Spleen (tissue), 11 donors: ENCODE data around the gene EPHB2. TPM values are rescaled to one million over a fixed set of nuclear protein-coding genes. Genes with fewer than 3 reads are reported as not detected.

Experiments
- DNase-seq: peaks from one replicate; pipeline ENCODE4 v3.0.0-alpha.2; 2020
- H3K27ac ChIP-seq, 8 donors: fragments of 200-600 bp; sonication (generic) in 7 of 8; 1 replicate in 4 of 8; 2 replicates in 4 of 8; pipeline versions ENCODE4 v1.5.0 to v1.8.0; 2016 to 2021; ENCODE audit warnings: inconsistent platforms in 4 of 8, mild to moderate bottlenecking in 4 of 8, moderate library complexity in 1 of 8
- H3K27me3 ChIP-seq, 7 donors: fragments of 200-600 bp; sonication (generic) in 6 of 7; replicated peaks in 1 of 7; 1 replicate in 4 of 7; 2 replicates in 3 of 7; pipeline versions ENCODE4 v1.5.0 to v1.8.0; 2016 to 2021; ENCODE audit warnings: inconsistent platforms in 3 of 7, mild to moderate bottlenecking in 1 of 7
- H3K36me3 ChIP-seq, 6 donors: fragments of 200-600 bp; sonication (generic) in 5 of 6; 1 replicate in 4 of 6; 2 replicates in 2 of 6; pipeline versions ENCODE4 v1.5.0 to v1.8.0; 2016 to 2021; ENCODE audit warnings: inconsistent platforms in 2 of 6
- H3K4me1 ChIP-seq, 6 donors: fragments of 200-600 bp; sonication (generic) in 5 of 6; 1 replicate in 3 of 6; 2 replicates in 3 of 6; pipeline versions ENCODE4 v1.5.0 to v1.8.0; 2016 to 2021; ENCODE audit warnings: inconsistent platforms in 3 of 6
- H3K4me3 ChIP-seq, 8 donors: fragments of 200-600 bp; sonication (generic) in 7 of 8; 1 replicate in 4 of 8; 2 replicates in 4 of 8; pipeline versions ENCODE4 v1.5.0 to v1.8.0; 2016 to 2021; ENCODE audit warnings: inconsistent platforms in 4 of 8, mild to moderate bottlenecking in 4 of 8, moderate library complexity in 2 of 8
- H3K9me3 ChIP-seq, 8 donors: fragments of 200-600 bp; sonication (generic) in 7 of 8; 1 replicate in 4 of 8; 2 replicates in 4 of 8; pipeline versions ENCODE4 v1.5.0 to v1.8.0; 2016 to 2021; ENCODE audit warnings: inconsistent platforms in 4 of 8
- CTCF ChIP-seq, 11 experiments: fragments of 200-600 bp in 7 of 11; fragments of 450-650 bp in 4 of 11; sonication (generic) in 4 of 11; IDR thresholded peaks in 8 of 11; conservative IDR thresholded peaks in 3 of 11; 1 replicate in 7 of 11; 2 replicates in 4 of 11; pipeline versions ENCODE4 v1.4.0 to v1.8.0; 2016 to 2021; ENCODE audit warnings: antibody characterized with exemption in 11 of 11, inconsistent platforms in 4 of 11, mild to moderate bottlenecking in 1 of 11
- POLR2A ChIP-seq, 3 donors: fragments of 450-650 bp; IDR thresholded peaks; one replicate each; pipeline ENCODE4 v1.5.1; 2017; ENCODE audit warnings: antibody characterized with exemption in 3 of 3, mild to moderate bottlenecking in 1 of 3
- POLR2AphosphoS5 ChIP-seq, 3 donors: sonication (generic); formaldehyde crosslinking; IDR thresholded peaks; one replicate each; pipeline ENCODE4 v1.5.1; 2017; ENCODE audit warnings: antibody characterized with exemption in 3 of 3
- WGBS, 5 donors: extraction: QIAGEN DNeasy Blood & Tissue Kit in 3 of 5; methylation state at CpG; one replicate each; pipeline versions ENCODE4 v1.1.5 to v1.1.7; 2013 to 2018; 5-methylcytosine and 5-hydroxymethylcytosine counted together
- intact Hi-C: fragments of 100-400 bp; cut with DNase I; formaldehyde crosslinking; loops from one replicate; pipeline ENCODE4 v1.15.0; 2023; ENCODE audit warnings: low total_unique reads
- polyA plus RNA-seq, 3 donors: library from polyadenylated mRNA; stranded (reverse); fragments of 200-250 nt; gene quantifications; one replicate each; pipeline ENCODE4 v1.2.1, GENCODE V29; 2013
- total RNA-seq, 7 donors: library from RNA; depleted of rRNA in 3 of 7; stranded (reverse); fragments of >200 nt in 3 of 7; fragmentation: NEBNext Ultra II Directional in 4 of 7; extraction: Animal tissue kit (Norgen Biotek cat#: 25700) in 4 of 7; gene quantifications; one replicate each; pipeline versions ENCODE4 v1.1.0 to v1.2.1, GENCODE V29; 2016 to 2021
- donor health status: healthy with polysubstance abuse.
- donor health status: DM: no; HTN: no; CAD: no; lungs with moderate emphysema.
- donor health status: DM: no; HTN: no; CAD: no.
- donor health status: Bipolar disorder and iron deficiency.
- donor health status: healthy.
- donor health status: DM: no; HTN: no; CAD: no.
- donor health status: DM: yes; HTN: yes; CAD: no.

Gene EPHB2
- total and polyA plus RNA-seq, 10 donors = 0.67 to 9.3 (median 6.3) TPM

GRCh38 chr1:22829309-22829989 is 118.8 kb downstream of the EPHB2 start:
- H3K27ac ChIP-seq = no peak overlapping the region

GRCh38 chr1:22830041-22830566 is 119.5 kb downstream of the EPHB2 start:
- Histone ChIP-seq H3K4me1 (no peaks in the 10 kb centered on the region), H3K27ac (no peak overlapping the region), H3K9me3 (no peaks in the 10 kb centered on the region), H3K36me3 (no peaks in the 10 kb centered on the region), H3K4me3 (no peak overlapping the region), H3K27me3 (peaks cover 0 to 5% (median 0%) of the 10 kb centered on the region in 7 donors)
- DNase-seq = peak; percentile 51
- intact Hi-C loops = no loop called here
- TF ChIP-seq CTCF (IDR thresholded peaks at IDR 0.05 in 8 of 11, conservative IDR thresholded peaks at IDR 0.05 in 3 of 11) = no peak
- TF ChIP-seq POLR2AphosphoS5 (IDR thresholded peaks at IDR 0.05) = no peak
- no peak for TF ChIP-seq POLR2A (IDR thresholded peaks at IDR 0.05)
- 72 to 96% (median 81%) methylated on average over 6 of the region's 6 CpGs for WGBS, 5 donors

More at GRCh38 chr1:22829309-22829989, 118.8 kb downstream of the EPHB2 start:
- H3K36me3 ChIP-seq = no peaks in the 10 kb centered on the region
- intact Hi-C loops = no loop called here
- TF ChIP-seq POLR2A (IDR thresholded peaks at IDR 0.05) (no peak), POLR2AphosphoS5 (IDR thresholded peaks at IDR 0.05) (no peak), CTCF (IDR thresholded peaks at IDR 0.05 in 8 of 11, conservative IDR thresholded peaks at IDR 0.05 in 3 of 11) (no peak)
- 63 to 74% (median 71%) methylated on average over 9 to 12 of the region's 12 CpGs for WGBS, 5 donors
- H3K4me3 ChIP-seq = no peak overlapping the region
- peaks cover 0 to 8% (median 0%) of the 10 kb centered on the region in 7 donors for H3K27me3 ChIP-seq
- peak; percentile 20 for DNase-seq
- H3K4me1 ChIP-seq = no peaks in the 10 kb centered on the region
- no peaks in the 10 kb centered on the region for H3K9me3 ChIP-seq

GRCh38 chr1:22830757-22831340 is 120.2 kb downstream of the EPHB2 start:
- Histone ChIP-seq H3K27me3 (peaks cover 0 to 5% (median 0%) of the 10 kb centered on the region in 7 donors), H3K4me3 (no peak overlapping the region), H3K27ac (no peak overlapping the region), H3K36me3 (no peaks in the 10 kb centered on the region), H3K4me1 (no peaks in the 10 kb centered on the region), H3K9me3 (no peaks in the 10 kb centered on the region)
- no peak for TF ChIP-seq POLR2AphosphoS5 (IDR thresholded peaks at IDR 0.05)
- no peak for TF ChIP-seq CTCF (IDR thresholded peaks at IDR 0.05 in 8 of 11, conservative IDR thresholded peaks at IDR 0.05 in 3 of 11)
- TF ChIP-seq POLR2A (IDR thresholded peaks at IDR 0.05) = no peak
- intact Hi-C loops = no loop called here
- peak; percentile 33 for DNase-seq
- WGBS, 5 donors = 62 to 73% (median 68%) methylated on average over 7 of the region's 7 CpGs

- Histone ChIP-seq H3K36me3 (no peaks in the 10 kb centered on the region), H3K4me1 (no peaks in the 10 kb centered on the region), H3K27me3 (peaks cover 0 to 5% (median 0%) of the 10 kb centered on the region in 7 donors), H3K27ac (no peak overlapping the region), H3K4me3 (no peak overlapping the region), H3K9me3 (no peaks in the 10 kb centered on the region)
- no peak for TF ChIP-seq POLR2A (IDR thresholded peaks at IDR 0.05)
- no peak for TF ChIP-seq POLR2AphosphoS5 (IDR thresholded peaks at IDR 0.05)
- no peak for TF ChIP-seq CTCF (IDR thresholded peaks at IDR 0.05 in 8 of 11, conservative IDR thresholded peaks at IDR 0.05 in 3 of 11)
- 74 to 83% (median 77%) methylated on average over 5 to 6 of the region's 6 CpGs for WGBS, 5 donors
- peak; percentile 51 for DNase-seq
- intact Hi-C loops = no loop called here
Measured at GRCh38 chr1:22831729-22832413, 121.2 kb downstream of the EPHB2 start.
